SH-SY5Y (cell line): Measurements from ENCODE around the gene EML1.

ENCODE experiments used
- GATA2 ChIP-seq: IDR thresholded peaks from 2 replicates; pipeline ENCODE4 v1.6.1; 2011; ENCODE audit warnings: mild to moderate bottlenecking, low read depth, low read length
- GATA3 ChIP-seq: IDR thresholded peaks from 2 replicates; pipeline ENCODE4 v1.6.1; 2011; ENCODE audit warnings: low read depth, mild to moderate bottlenecking, low read length, moderate library complexity

GRCh38 chr14:99812096-99812750 is 19.0 kb downstream of the EML1 start:
- TF ChIP-seq GATA2, result no peak
- no peak for TF ChIP-seq GATA3
